K562 (cell line): ENCODE results near the gene MACROD2. TPM values are rescaled to one million over a fixed set of nuclear protein-coding genes. Genes with fewer than 3 reads are reported as not detected.

Experiments
- ATAC-seq: fragments of 200-7000 bp; cut with Tn5 transposase; 3 replicates; pipeline ENCODE4 v1.9.1; 2020; ENCODE audit warnings: moderate library complexity
- BruUV-seq: library from RNA; stranded (reverse); fragments of 400-500 nt; replicated peaks from 2 replicates; lab custom pipeline; 2021; lab: Mats Ljungman, UMichigan
- CTCF ChIA-PET: fragments of 300-600 bp; formaldehyde crosslinking; extraction: SDS; loops from one replicate; lab custom pipeline; 2021; ENCODE audit warnings: low intra/inter-chr PET ratio; lab: Yijun Ruan, JAX
- POLR2A ChIA-PET: fragments of 300-600, 350-650 bp; sonication (Branson Sonifier 250); formaldehyde crosslinking; extraction: SDS; loops from one replicate; lab custom pipeline; 2021; ENCODE audit warnings: antibody characterized with exemption, inconsistent platforms; lab: Yijun Ruan, JAX
- DNase-seq, 4 experiments: peaks; one replicate each; pipeline versions ENCODE4 v3.0.0 to v3.0.0-alpha.2; 2011 to 2018; ENCODE audit warnings: low spot score in 3 of 4, mixed read lengths in 3 of 4; ENCODE audit errors: extremely low read depth in 1 of 4
- FAIRE-seq: peaks from 2 replicates; lab custom pipeline; 2011; peaks lifted over from hg19 to GRCh38; lab: Jason Lieb, UNC
- H2AFZ ChIP-seq: 2 replicates; pipeline ENCODE4 v1.6.0; 2011; ENCODE audit warnings: low read depth, low read length, control low read depth, inconsistent platforms
- H3K27ac ChIP-seq: fragments of 200-600 bp; 3 replicates; pipeline ENCODE4 v1.8.0; 2011; ENCODE audit warnings: low read depth, mild to moderate bottlenecking, control low read depth, inconsistent platforms, low read length, moderate library complexity, mixed read lengths; ENCODE audit errors: extremely low read depth
- H3K27me3 ChIP-seq, 2 experiments: fragments of 300-600 bp in 1 of 2; 2 replicates in 1 of 2; 3 replicates in 1 of 2; pipeline versions ENCODE4 v1.6.0 to v1.8.0; 2011; ENCODE audit warnings: inconsistent platforms in 2 of 2, low read length in 2 of 2, mild to moderate bottlenecking in 1 of 2, mixed read lengths in 1 of 2, moderate library complexity in 1 of 2; ENCODE audit not compliant: control insufficient read depth in 2 of 2, insufficient read depth in 2 of 2
- H3K36me3 ChIP-seq: fragments of 300-600 bp; 3 replicates; pipeline ENCODE4 v1.8.0; 2011; ENCODE audit warnings: mild to moderate bottlenecking, low read length, inconsistent platforms; ENCODE audit not compliant: control insufficient read depth, insufficient read depth
- H3K4me1 ChIP-seq, 2 experiments: fragments of 200-600 bp in 1 of 2; replicated peaks in 1 of 2; 2 replicates in 1 of 2; 3 replicates in 1 of 2; pipeline versions ENCODE4 v1.5.1 to v1.8.0; 2011; ENCODE audit warnings: inconsistent platforms in 2 of 2, low read length in 2 of 2, mild to moderate bottlenecking in 1 of 2, mixed read lengths in 1 of 2, moderate library complexity in 1 of 2; ENCODE audit not compliant: control insufficient read depth in 2 of 2, insufficient read depth in 2 of 2
- H3K4me2 ChIP-seq: 2 replicates; pipeline ENCODE4 v1.6.1; 2011; ENCODE audit warnings: low read length, control low read depth, inconsistent platforms, mixed read lengths; ENCODE audit not compliant: insufficient read depth
- H3K4me3 ChIP-seq: fragments of 200-600 bp; sonication (generic), shearing (Covaris generic); 2 replicates; pipeline ENCODE4 v1.5.1; 2016; ENCODE audit warnings: control low read depth, inconsistent platforms
- H3K79me2 ChIP-seq: fragments of 200-600 bp; 3 replicates; pipeline ENCODE4 v1.8.0; 2011; ENCODE audit warnings: low read length, inconsistent platforms; ENCODE audit not compliant: control insufficient read depth, insufficient read depth
- H3K9ac ChIP-seq, 2 experiments: 2 replicates each; pipeline versions ENCODE4 v1.6.0 to v1.6.1; 2011; ENCODE audit warnings: low read depth in 2 of 2, low read length in 2 of 2, control low read depth in 1 of 2, inconsistent platforms in 1 of 2, mild to moderate bottlenecking in 1 of 2, mixed read lengths in 1 of 2; ENCODE audit not compliant: insufficient read depth in 1 of 2
- H3K9me1 ChIP-seq: one replicate; pipeline ENCODE4 v1.6.0; 2011; ENCODE audit warnings: inconsistent platforms, mild to moderate bottlenecking, low read length, moderate library complexity; ENCODE audit not compliant: control insufficient read depth, insufficient read depth
- H3K9me3 ChIP-seq: replicated peaks from 2 replicates; pipeline ENCODE4 v1.5.1; 2011; ENCODE audit warnings: low read depth, low read length, inconsistent platforms; ENCODE audit not compliant: control insufficient read depth, insufficient read depth
- H4K20me1 ChIP-seq: replicated peaks from 2 replicates; pipeline ENCODE4 v1.6.1; 2011; ENCODE audit warnings: low read length, inconsistent platforms, mixed read lengths; ENCODE audit not compliant: control insufficient read depth, insufficient read depth
- CTCFL ChIP-seq: IDR thresholded peaks from 2 replicates; pipeline ENCODE4 v1.6.1; 2011; ENCODE audit warnings: borderline replicate concordance, low read depth, mild to moderate bottlenecking, moderate library complexity, low read length; ENCODE audit not compliant: insufficient read depth, poor library complexity, severe bottlenecking
- GABPA ChIP-seq: fragments of 200-800 bp; sonication (Bioruptor generic); conservative IDR thresholded peaks from 2 replicates; pipeline ENCODE4 v1.6.1; 2016; ENCODE audit warnings: low read depth, missing genetic modification characterization, missing compliant biosample characterization
- HDAC1 ChIP-seq, 2 experiments: fragments of 450-650 bp; IDR thresholded peaks; 2 replicates each; pipeline ENCODE4 v1.6.1; 2016 to 2017; ENCODE audit warnings: inconsistent platforms in 1 of 2, mild to moderate bottlenecking in 1 of 2, moderate library complexity in 1 of 2
- MCM2 ChIP-seq: fragments of 450-650 bp; IDR thresholded peaks from 2 replicates; pipeline ENCODE4 v1.6.1; 2017; ENCODE audit warnings: low read depth, mild to moderate bottlenecking
- POLR3G ChIP-seq: IDR thresholded peaks from 2 replicates; pipeline ENCODE4 v1.6.1; 2011; ENCODE audit not compliant: insufficient read length, insufficient replicate concordance; ENCODE audit errors: extremely low read depth
- SMAD1 ChIP-seq: fragments of 150-350 bp; IDR thresholded peaks from 2 replicates; pipeline ENCODE4 v1.6.1; 2014; ENCODE audit warnings: low read length, low read depth; ENCODE audit not compliant: partially characterized antibody
- TAL1 ChIP-seq: fragments of 450-650 bp; IDR thresholded peaks from 2 replicates; pipeline ENCODE4 v1.6.1; 2016; ENCODE audit warnings: mild to moderate bottlenecking
- UBTF ChIP-seq, 2 experiments: IDR thresholded peaks; 2 replicates each; pipeline ENCODE4 v1.6.1; 2012; ENCODE audit warnings: improper control_type of control experiment in 2 of 2, low read depth in 2 of 2, low read length in 2 of 2, borderline replicate concordance in 1 of 2
- ZNF75A ChIP-seq: fragments of 450-650 bp; formaldehyde crosslinking; IDR thresholded peaks from 2 replicates; pipeline ENCODE4 v1.4.0; 2020; ENCODE audit warnings: mild to moderate bottlenecking
- WGBS: fragments of 100-300 bp; shearing (Covaris generic); methylation state at CpG from one replicate; pipeline ENCODE4 v1.1.6; 2016; ENCODE audit warnings: low coverage, mixed read lengths; ENCODE audit not compliant: insufficient coverage; ENCODE audit errors: missing lambda C conversion rate; 5-methylcytosine and 5-hydroxymethylcytosine counted together
- in situ Hi-C: fragments of 300-500 bp; cut with MboI; formaldehyde crosslinking; loops from 4 replicates; pipeline ENCODE4 v1.15.0; 2018; ENCODE audit warnings: inconsistent platforms, mixed read lengths
- intact Hi-C: fragments of 100-400 bp; cut with micrococcal nuclease; formaldehyde crosslinking; loops from 2 replicates; pipeline ENCODE4 v1.14.2; 2022
- polyA plus RNA-seq, 8 experiments: library from polyadenylated mRNA; depleted of rRNA in 4 of 8; stranded (reverse) in 5 of 8; unstranded in 3 of 8; fragments of >200 nt; fragmentation: Nextera tagmentation in 2 of 8; fragmentation: Illumina TruSeq in 1 of 8; extraction: Ambion mirVana in 2 of 8; extraction: Trizol in 1 of 8; gene quantifications; 2 replicates each; pipeline versions ENCODE4 v1.2.1 to v1.2.3, GENCODE V29; 2011 to 2014; ENCODE audit warnings: inconsistent platforms in 1 of 8, missing spikeins in 1 of 8
- total RNA-seq, 7 experiments: library from RNA; depleted of rRNA in 6 of 7; stranded (reverse); fragments of >200 nt in 6 of 7; fragmentation: Illumina TruSeq in 2 of 7; extraction: Trizol in 2 of 7; gene quantifications; 2 replicates each; pipeline versions ENCODE4 v1.2.1 to v1.2.3, GENCODE V29; 2011 to 2021; ENCODE audit warnings: low replicate concordance in 1 of 7

MACROD2 gene
- total and polyA plus RNA-seq, 9 of the 15 experiments (the other 6 are each of a cell fraction or from before 2014, with no cell fraction given) = not detected

- Histone ChIP-seq H3K9me3 (no peaks in the 10 kb centered on the region), H3K79me2 (no peaks in the 10 kb centered on the region), H3K9me1 (no peaks in the 10 kb centered on the region), H2AFZ (no peak overlapping the region), H3K4me1 (no peaks in the 10 kb centered on the region), H3K9ac (no peak overlapping the region), H3K27me3 (no peaks in the 10 kb centered on the region), H3K4me2 (no peak overlapping the region), H3K4me3 (no peak overlapping the region), H4K20me1 (no peaks in the 10 kb centered on the region), H3K27ac (no peak overlapping the region), H3K36me3 (no peaks in the 10 kb centered on the region)
- POLR2A ChIA-PET = no interaction called here
- CTCF ChIA-PET = no interaction called here
- intact Hi-C loops = no loop called here
- in situ Hi-C loops = no loop called here
- DNase-seq = no peak
- no peak for FAIRE-seq
- no TSS peak for BruUV-seq
- TF ChIP-seq HDAC1 (IDR thresholded peaks at IDR 0.05) (no peak), POLR3G (no peak), TAL1 (no peak), SMAD1 (no peak), ZNF75A (CRISPR knock-in tag) (no peak), CTCFL (no peak), GABPA (tag) (no peak), MCM2 (no peak), UBTF (IDR thresholded peaks at IDR 0.05; ENCODE audit: borderline replicate concordance in 1 of 2, low read depth in 2 of 2, low read length in 2 of 2) (no peak)
- ATAC-seq = no peak
- 0% methylated on average over 2 of the region's 2 CpGs for WGBS
Observed at GRCh38 chr20:14972690-14973089, 977.4 kb downstream of the MACROD2 start.
